IMR-90 (cell line): ENCODE results near the gene LIMS1. TPM values are rescaled to one million over a fixed set of nuclear protein-coding genes. Genes with fewer than 3 reads are reported as not detected.

Source experiments
- ATAC-seq: fragments of 200-7000 bp; cut with Tn5 transposase; 2 replicates; pipeline ENCODE4 v1.9.1; 2020; ENCODE audit warnings: low read depth, mild to moderate bottlenecking, moderate library complexity
- BruUV-seq: library from RNA; stranded (reverse); fragments of 400-500 nt; replicated peaks from 2 replicates; lab custom pipeline; 2021; lab: Mats Ljungman, UMichigan
- CTCF ChIA-PET: fragments of 300-600 bp; formaldehyde crosslinking; extraction: SDS; loops from one replicate; lab custom pipeline; 2021; ENCODE audit warnings: antibody characterized with exemption; lab: Yijun Ruan, JAX
- POLR2A ChIA-PET: fragments of 300-600 bp; sonication (Branson Sonifier 250); formaldehyde crosslinking; loops from one replicate; lab custom pipeline; 2022; ENCODE audit warnings: antibody characterized with exemption; ENCODE audit not compliant: unreplicated experiment; lab: Charles Lee
- DNase-seq: peaks from one replicate; pipeline ENCODE4 v3.0.0; 2013
- H2AFZ ChIP-seq: replicated peaks from 2 replicates; pipeline ENCODE3; 2013; ENCODE audit warnings: low read length, mild to moderate bottlenecking; ENCODE audit not compliant: poor library complexity
- H2AK5ac ChIP-seq: 2 replicates; pipeline ENCODE4 v1.6.1; 2013; ENCODE audit warnings: low read depth, low read length, inconsistent platforms
- H2AK9ac ChIP-seq: replicated peaks from 2 replicates; pipeline ENCODE3; 2013; ENCODE audit warnings: mild to moderate bottlenecking, low read depth, low read length, moderate library complexity; ENCODE audit not compliant: poor library complexity
- H2BK120ac ChIP-seq: 2 replicates; pipeline ENCODE4 v1.6.1; 2013; ENCODE audit warnings: low read depth, low read length, inconsistent platforms
- H2BK15ac ChIP-seq: 3 replicates; pipeline ENCODE4 v1.6.1; 2013; ENCODE audit warnings: low read depth, low read length, inconsistent platforms
- H2BK20ac ChIP-seq: 2 replicates; pipeline ENCODE4 v1.6.1; 2013; ENCODE audit warnings: low read depth, mild to moderate bottlenecking, inconsistent platforms, low read length, moderate library complexity
- H2BK5ac ChIP-seq: 2 replicates; pipeline ENCODE4 v1.6.1; 2013; ENCODE audit warnings: mild to moderate bottlenecking, low read depth, low read length, inconsistent platforms; ENCODE audit not compliant: poor library complexity, severe bottlenecking
- H3K14ac ChIP-seq: replicated peaks from 2 replicates; pipeline ENCODE4 v1.6.1; 2013; ENCODE audit warnings: low read depth, low read length, inconsistent platforms
- H3K18ac ChIP-seq: 2 replicates; pipeline ENCODE4 v1.6.1; 2013; ENCODE audit warnings: low read depth, low read length, control low read depth
- H3K23ac ChIP-seq: 2 replicates; pipeline ENCODE4 v1.6.1; 2013; ENCODE audit warnings: low read depth, low read length, inconsistent platforms
- H3K27ac ChIP-seq: 2 replicates; pipeline ENCODE4 v1.5.1; 2013; ENCODE audit warnings: mild to moderate bottlenecking, control low read depth, low read length; ENCODE audit not compliant: insufficient read depth
- H3K27me3 ChIP-seq: 2 replicates; pipeline ENCODE4 v1.6.1; 2013; ENCODE audit warnings: low read length; ENCODE audit not compliant: control insufficient read depth, insufficient read depth
- H3K36me3 ChIP-seq: 2 replicates; pipeline ENCODE4 v1.6.1; 2013; ENCODE audit warnings: low read length, mixed read lengths; ENCODE audit not compliant: control insufficient read depth, insufficient read depth
- H3K4ac ChIP-seq: 2 replicates; pipeline ENCODE4 v1.6.1; 2013; ENCODE audit warnings: low read depth, low read length, inconsistent platforms
- H3K4me1 ChIP-seq: 2 replicates; pipeline ENCODE4 v1.6.1; 2013; ENCODE audit warnings: low read length, mixed read lengths; ENCODE audit not compliant: control insufficient read depth, insufficient read depth
- H3K4me2 ChIP-seq: 2 replicates; pipeline ENCODE4 v1.6.1; 2013; ENCODE audit warnings: low read depth, mild to moderate bottlenecking, control low read depth, low read length, moderate library complexity
- H3K4me3 ChIP-seq: 2 replicates; pipeline ENCODE4 v1.5.1; 2013; ENCODE audit warnings: low read depth, mild to moderate bottlenecking, control low read depth, low read length, moderate library complexity; ENCODE audit not compliant: insufficient read depth
- H3K56ac ChIP-seq: 2 replicates; pipeline ENCODE4 v1.6.1; 2013; ENCODE audit warnings: low read length, inconsistent platforms; ENCODE audit not compliant: insufficient read depth; ENCODE audit errors: extremely low read depth
- H3K79me1 ChIP-seq, 2 experiments: 2 replicates each; pipeline ENCODE4 v1.6.1; 2013; ENCODE audit warnings: low read length in 2 of 2, inconsistent platforms in 1 of 2, low read depth in 1 of 2
- H3K9ac ChIP-seq: 2 replicates; pipeline ENCODE4 v1.6.1; 2013; ENCODE audit warnings: low read depth, low read length, control low read depth
- H3K9me1 ChIP-seq: 2 replicates; pipeline ENCODE4 v1.6.1; 2013; ENCODE audit warnings: low read length, inconsistent platforms; ENCODE audit not compliant: insufficient read depth
- H3K9me3 ChIP-seq: 2 replicates; pipeline ENCODE4 v1.6.1; 2013; ENCODE audit warnings: low read length; ENCODE audit not compliant: control insufficient read depth, insufficient read depth
- H4K20me1 ChIP-seq: 2 replicates; pipeline ENCODE4 v1.6.1; 2013; ENCODE audit warnings: low read length, inconsistent platforms; ENCODE audit not compliant: insufficient read depth
- H4K5ac ChIP-seq: 2 replicates; pipeline ENCODE4 v1.6.1; 2013; ENCODE audit warnings: mild to moderate bottlenecking, low read depth, low read length, control low read depth
- H4K8ac ChIP-seq, 2 experiments: 2 replicates each; pipeline ENCODE4 v1.6.1; 2013; ENCODE audit warnings: low read depth in 2 of 2, low read length in 2 of 2, control low read depth in 1 of 2, inconsistent platforms in 1 of 2
- H4K91ac ChIP-seq: 2 replicates; pipeline ENCODE4 v1.6.1; 2013; ENCODE audit warnings: low read depth, low read length, inconsistent platforms; ENCODE audit not compliant: insufficient read depth
- BHLHE40 ChIP-seq: fragments of 150-350 bp; IDR thresholded peaks from 2 replicates; pipeline ENCODE4 v1.6.1; 2016; ENCODE audit warnings: mild to moderate bottlenecking, low read depth, low read length
- CEBPB ChIP-seq: IDR thresholded peaks from 2 replicates; pipeline ENCODE4 v1.6.1; 2012; ENCODE audit warnings: low read depth, low read length, improper control_type of control experiment
- CHD1 ChIP-seq: IDR thresholded peaks from 2 replicates; pipeline ENCODE4 v1.6.1; 2012; ENCODE audit warnings: low read depth, low read length, improper control_type of control experiment
- CTCF ChIP-seq: conservative IDR thresholded peaks from 2 replicates; pipeline ENCODE4 v1.5.1; 2012; ENCODE audit warnings: mild to moderate bottlenecking, low read depth, low read length, improper control_type of control experiment
- FOS ChIP-seq: fragments of 150-350 bp; IDR thresholded peaks from 2 replicates; pipeline ENCODE4 v1.6.1; 2016; ENCODE audit warnings: low read depth, low read length
- MAFK ChIP-seq: IDR thresholded peaks from 2 replicates; pipeline ENCODE4 v1.6.1; 2012; ENCODE audit warnings: low read depth, low read length, improper control_type of control experiment
- MAZ ChIP-seq: IDR thresholded peaks from 2 replicates; pipeline ENCODE4 v1.6.1; 2012; ENCODE audit warnings: low read depth, mild to moderate bottlenecking, low read length, improper control_type of control experiment, moderate library complexity, borderline replicate concordance
- MXI1 ChIP-seq: IDR thresholded peaks from 2 replicates; pipeline ENCODE4 v1.6.1; 2012; ENCODE audit warnings: low read depth, mild to moderate bottlenecking, low read length, moderate library complexity, borderline replicate concordance
- NFE2L2 ChIP-seq: fragments of 150-350 bp; IDR thresholded peaks from 2 replicates; pipeline ENCODE4 v1.6.1; 2016; ENCODE audit warnings: low read depth, mild to moderate bottlenecking, low read length
- POLR2A ChIP-seq: IDR thresholded peaks from 2 replicates; pipeline ENCODE4 v1.6.1; 2012; ENCODE audit warnings: mild to moderate bottlenecking, low read depth, low read length
- RAD21 ChIP-seq: IDR thresholded peaks from 2 replicates; pipeline ENCODE4 v1.6.1; 2012; ENCODE audit warnings: low read length, improper control_type of control experiment
- RCOR1 ChIP-seq: IDR thresholded peaks from 2 replicates; pipeline ENCODE4 v1.6.1; 2012; ENCODE audit warnings: mild to moderate bottlenecking, low read length, improper control_type of control experiment; ENCODE audit not compliant: insufficient replicate concordance
- RFX5 ChIP-seq: IDR thresholded peaks from 2 replicates; pipeline ENCODE4 v1.8.0; 2012; ENCODE audit warnings: low read depth, mild to moderate bottlenecking, low read length, moderate library complexity
- SMC3 ChIP-seq: fragments of 150-350 bp; IDR thresholded peaks from 2 replicates; pipeline ENCODE4 v1.6.1; 2016; ENCODE audit warnings: low read depth, mild to moderate bottlenecking, antibody characterized with exemption, low read length, moderate library complexity
- WGBS, 2 experiments: methylation state at CpG; one replicate each; pipeline versions ENCODE4 v1.1.5 to v1.1.7; 2013; ENCODE audit warnings: missing lambda C conversion rate in 2 of 2; ENCODE audit not compliant: insufficient read length in 1 of 2; ENCODE audit errors: extremely low coverage in 2 of 2; 5-methylcytosine and 5-hydroxymethylcytosine counted together
- dilution Hi-C: fragments of 300-500 bp; cut with HindIII; formaldehyde crosslinking; loops from one replicate; pipeline ENCODE4 v1.14.3; 2018; ENCODE audit warnings: low sequenced_read_pairs; ENCODE audit not compliant: unreplicated experiment
- in situ Hi-C: fragments of 300-500 bp; cut with MboI; formaldehyde crosslinking; loops from 3 replicates; pipeline ENCODE4 v1.14.3; 2019; ENCODE audit warnings: low sequenced_read_pairs, inconsistent platforms, mixed read lengths
- intact Hi-C: fragments of 100-400 bp; cut with micrococcal nuclease; formaldehyde crosslinking; loops from 2 replicates; pipeline ENCODE4 v1.10.0; 2022
- polyA plus RNA-seq, 3 experiments: library from polyadenylated mRNA; depleted of rRNA; stranded (reverse); fragments of >200 nt; gene quantifications; 2 replicates each; pipeline ENCODE4 v1.2.3, GENCODE V29; 2012; ENCODE audit warnings: low replicate concordance in 1 of 3
- total RNA-seq: library from RNA; depleted of rRNA; stranded (reverse); fragments of >200 nt; gene quantifications from 2 replicates; pipeline ENCODE4 v1.2.3, GENCODE V29; 2012
- TF ChIP-seq, protein P1 (sequence below): fragments of 150-350 bp; IDR thresholded peaks from 2 replicates; pipeline ENCODE4 v1.6.1; 2016; ENCODE audit warnings: low read depth, mild to moderate bottlenecking, low read length, moderate library complexity, borderline replicate concordance
- TF ChIP-seq, protein P2 (sequence below): fragments of 150-350 bp; IDR thresholded peaks from 2 replicates; pipeline ENCODE4 v1.6.1; 2017; ENCODE audit warnings: mild to moderate bottlenecking, antibody characterized with exemption, low read length, low read depth

The LIMS1 gene
- total and polyA plus RNA-seq, 2 of the 4 experiments (the other 2 are of a cell fraction), result 59.1 to 131 TPM

DNA sequence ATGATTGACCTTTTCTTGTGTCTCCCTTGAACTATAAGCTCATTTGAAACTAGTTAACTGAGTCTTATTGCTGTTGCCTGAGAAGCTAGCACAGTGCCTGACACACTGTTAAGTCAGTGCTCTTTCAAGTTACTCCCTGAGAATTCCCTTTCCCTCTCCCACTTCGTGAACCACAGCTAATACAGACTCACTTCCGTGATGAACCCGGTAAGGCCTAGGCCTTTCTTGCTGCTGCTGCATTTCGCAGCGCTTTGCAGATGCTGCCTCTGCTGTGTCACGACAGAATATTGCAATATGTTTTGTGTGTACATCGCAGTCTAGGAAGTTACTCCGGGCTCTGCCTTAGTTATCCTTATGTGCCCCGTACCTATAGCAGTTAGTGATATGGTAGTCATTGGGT, 42.8 kb downstream of the LIMS1 start:
- H3K23ac ChIP-seq, result peak overlapping the region; percentile 44; the same call in 1 of the 2 replicates
- H2AK9ac ChIP-seq, result no peak overlapping the region
- peak overlapping the region; percentile 90 for H3K4ac ChIP-seq
- POLR2A ChIA-PET, result interaction anchor here (1.2 kb wide), 1 partner anchor 43 kb away, joined by 12 read pairs; no protein-coding TSS in a partner anchor
- dilution Hi-C loops (no loop called here), in situ Hi-C loops (no loop called here), intact Hi-C loops (no loop called here)
- H3K9me3 ChIP-seq, result no peaks in the 10 kb centered on the region
- ATAC-seq, result no peak
- CTCF ChIA-PET, result interaction anchor here (1.5 kb wide), 1 partner anchor 59 kb away, joined by 3 read pairs; no protein-coding TSS in a partner anchor
- peak overlapping the region; percentile 6 to 68; a peak in 2 of 4 replicates for H4K8ac ChIP-seq
- H3K4me1 ChIP-seq, result peaks cover 37% of the 10 kb centered on the region
- H2AK5ac ChIP-seq, result peak overlapping the region; percentile 95
- peak overlapping the region; percentile 89 for H2BK20ac ChIP-seq
- H3K56ac ChIP-seq, result no peak overlapping the region
- H4K5ac ChIP-seq, result peak overlapping the region; percentile 52; the same call in 1 of the 2 replicates
- H3K9ac ChIP-seq, result no peak overlapping the region
- DNase-seq, result no peak
- 100% methylated on average over 1 of the region's 9 CpGs; no CpG with 5 or more reads in 1 of the 2 experiments for WGBS, 2 experiments
- H2AFZ ChIP-seq, result no peak overlapping the region
- H3K4me3 ChIP-seq, result no peak overlapping the region
- 0 out of 2 replicates have a peak overlapping the region, but pooled peaks have one; percentile 1 for H3K27ac ChIP-seq
- H2BK120ac ChIP-seq, result peak overlapping the region; percentile 89
- peaks cover 32% of the 10 kb centered on the region for H3K9me1 ChIP-seq
- peaks cover 15% of the 10 kb centered on the region for H4K20me1 ChIP-seq
- peak overlapping the region; percentile 89 for H4K91ac ChIP-seq
- TF ChIP-seq RAD21 (no peak), POLR2A (no peak), CTCF (no peak), RCOR1 (no peak), RFX5 (no peak), FOS (no peak), MXI1 (no peak), MAFK (no peak), CEBPB (no peak), BHLHE40 (no peak), CHD1 (no peak), NFE2L2 (no peak), SMC3 (no peak), MAZ (no peak)
- TF ChIP-seq, protein P1, sequence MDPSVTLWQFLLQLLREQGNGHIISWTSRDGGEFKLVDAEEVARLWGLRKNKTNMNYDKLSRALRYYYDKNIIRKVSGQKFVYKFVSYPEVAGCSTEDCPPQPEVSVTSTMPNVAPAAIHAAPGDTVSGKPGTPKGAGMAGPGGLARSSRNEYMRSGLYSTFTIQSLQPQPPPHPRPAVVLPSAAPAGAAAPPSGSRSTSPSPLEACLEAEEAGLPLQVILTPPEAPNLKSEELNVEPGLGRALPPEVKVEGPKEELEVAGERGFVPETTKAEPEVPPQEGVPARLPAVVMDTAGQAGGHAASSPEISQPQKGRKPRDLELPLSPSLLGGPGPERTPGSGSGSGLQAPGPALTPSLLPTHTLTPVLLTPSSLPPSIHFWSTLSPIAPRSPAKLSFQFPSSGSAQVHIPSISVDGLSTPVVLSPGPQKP, result no peak
- TF ChIP-seq, protein P2, sequence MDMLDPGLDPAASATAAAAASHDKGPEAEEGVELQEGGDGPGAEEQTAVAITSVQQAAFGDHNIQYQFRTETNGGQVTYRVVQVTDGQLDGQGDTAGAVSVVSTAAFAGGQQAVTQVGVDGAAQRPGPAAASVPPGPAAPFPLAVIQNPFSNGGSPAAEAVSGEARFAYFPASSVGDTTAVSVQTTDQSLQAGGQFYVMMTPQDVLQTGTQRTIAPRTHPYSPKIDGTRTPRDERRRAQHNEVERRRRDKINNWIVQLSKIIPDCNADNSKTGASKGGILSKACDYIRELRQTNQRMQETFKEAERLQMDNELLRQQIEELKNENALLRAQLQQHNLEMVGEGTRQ, result no peak
- peak overlapping the region; percentile 78 for H2BK5ac ChIP-seq
- no TSS peak for BruUV-seq
- H2BK15ac ChIP-seq, result peak overlapping the region; percentile 90
- H3K79me1 ChIP-seq, result peaks cover 26 to 68% of the 10 kb centered on the region in 2 experiments
- peak overlapping the region; percentile 90 for H3K14ac ChIP-seq
- H3K4me2 ChIP-seq, result no peak overlapping the region
- no peaks in the 10 kb centered on the region for H3K36me3 ChIP-seq
- peak overlapping the region; percentile 66; the same call in 1 of the 2 replicates for H3K18ac ChIP-seq
- no peaks in the 10 kb centered on the region for H3K27me3 ChIP-seq
